GM21390 (cell line): Measurements from ENCODE around the gene LSM2.

Source experiments
- ATAC-seq: cut with Tn5 transposase; IDR thresholded peaks from one replicate; pipeline ENCODE4 v1.9.1; 2021; ENCODE audit not compliant: unreplicated experiment

Gene LSM2

DNA sequence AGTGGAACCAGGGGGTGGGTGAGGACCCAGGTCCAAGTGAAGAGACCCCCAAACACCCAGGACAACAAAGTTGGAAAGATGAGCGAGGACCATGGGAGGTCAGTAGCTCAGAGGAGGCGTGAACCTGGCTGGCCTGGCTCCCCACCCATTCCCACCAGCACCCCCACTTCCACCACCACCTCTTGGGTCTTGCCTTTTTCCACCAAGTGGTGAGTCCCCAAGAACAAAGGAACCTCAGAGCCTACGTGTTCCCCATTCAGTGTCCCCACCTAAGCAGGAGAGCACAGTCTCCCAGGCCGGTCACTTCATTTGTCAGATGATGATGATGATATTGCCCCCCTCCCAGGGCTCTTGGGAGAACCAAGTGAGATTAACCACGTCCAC lies 29.1 kb downstream of the LSM2 start:
- ATAC-seq, result no peak

DNA sequence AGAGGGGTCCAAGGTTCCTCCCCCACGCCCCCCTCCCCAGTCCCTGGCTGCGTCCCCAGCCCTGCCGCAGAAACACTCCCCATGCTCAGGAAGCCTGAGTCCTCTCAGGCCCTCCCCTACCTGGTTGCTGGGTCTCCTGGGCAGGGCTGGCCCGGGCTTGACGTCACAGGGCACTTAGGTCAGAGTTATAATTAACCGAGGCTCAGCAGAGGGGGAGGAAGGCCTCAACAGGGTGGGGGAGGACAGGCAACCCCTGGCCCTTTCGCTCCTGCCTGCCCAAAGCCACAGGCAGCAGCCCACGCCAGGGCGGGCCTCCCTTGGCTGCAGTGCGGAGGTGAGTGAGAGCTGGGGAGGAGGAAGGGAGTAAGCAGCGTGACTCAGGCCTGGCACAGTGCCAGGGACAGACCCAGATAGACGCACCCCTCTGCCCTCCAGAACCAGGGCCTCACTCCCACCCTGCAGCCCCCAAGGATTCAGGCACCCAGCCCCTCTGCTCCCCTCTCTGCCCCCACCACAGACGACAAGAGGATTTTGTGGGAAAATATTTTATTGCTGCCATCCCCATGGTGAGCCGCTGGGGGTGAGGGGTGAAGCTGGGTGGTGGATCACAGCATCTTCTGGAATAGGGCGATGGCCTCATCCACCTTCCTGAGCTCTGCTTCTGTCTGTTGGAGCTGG lies 29.6 kb downstream of the LSM2 start, which contains the start of gene VWA7:
VWA7 (minus strand) TSS at position 340 of the 678 bp plus-strand sequence. CDS start 549 bp downstream, outside the sequence.
- no peak for ATAC-seq

- no peak for ATAC-seq
Observed at GRCh38 chr6:31776485-31776988, 30.2 kb downstream of the LSM2 start.

DNA sequence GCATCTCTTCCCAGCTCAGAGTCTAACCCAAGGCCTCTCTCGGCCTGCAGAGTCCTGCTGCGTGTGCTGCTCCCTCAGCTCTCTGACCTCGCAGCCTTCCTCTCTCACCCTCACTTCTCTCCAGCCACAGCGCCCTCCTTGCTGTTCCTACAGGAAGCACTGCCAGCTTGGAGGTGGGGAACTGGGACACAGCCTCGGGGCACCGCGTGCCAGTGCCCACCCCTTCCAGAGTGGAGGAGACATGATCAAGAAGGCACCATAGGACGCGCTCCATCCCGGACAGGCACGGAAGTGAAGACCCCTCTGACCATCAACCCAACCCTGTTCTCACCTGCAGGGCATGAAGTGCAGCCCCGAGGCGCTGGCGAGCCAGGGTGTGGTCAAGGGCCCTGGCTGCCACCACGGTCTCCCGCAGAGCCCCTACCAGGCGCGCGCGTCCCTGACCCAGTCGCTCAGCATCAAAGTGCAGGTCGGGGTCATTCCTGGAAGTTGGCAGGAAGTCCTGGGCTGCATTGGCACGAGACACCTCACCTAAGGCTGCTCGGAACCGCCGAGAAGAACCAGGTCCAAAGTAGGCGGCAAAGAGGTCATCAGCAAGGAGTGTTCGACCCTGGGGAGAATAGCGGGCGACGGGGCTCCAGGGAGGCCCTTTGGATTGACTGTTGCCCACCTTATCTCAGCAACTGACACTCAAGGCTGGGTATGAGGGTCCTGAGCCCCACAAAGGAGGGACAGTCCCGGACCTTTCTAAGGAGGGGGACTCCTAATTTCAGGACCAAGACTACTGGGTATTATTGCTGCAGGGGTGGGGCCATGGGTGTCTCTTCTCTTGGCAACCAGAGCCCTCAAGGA lies 30.9 kb downstream of the LSM2 start:
- no peak for ATAC-seq

GRCh38 chr6:31775184-31775583 lies 31.6 kb downstream of the LSM2 start:
- no peak for ATAC-seq

GRCh38 chr6:31771992-31772358 lies 34.8 kb downstream of the LSM2 start:
- ATAC-seq, result no peak

DNA sequence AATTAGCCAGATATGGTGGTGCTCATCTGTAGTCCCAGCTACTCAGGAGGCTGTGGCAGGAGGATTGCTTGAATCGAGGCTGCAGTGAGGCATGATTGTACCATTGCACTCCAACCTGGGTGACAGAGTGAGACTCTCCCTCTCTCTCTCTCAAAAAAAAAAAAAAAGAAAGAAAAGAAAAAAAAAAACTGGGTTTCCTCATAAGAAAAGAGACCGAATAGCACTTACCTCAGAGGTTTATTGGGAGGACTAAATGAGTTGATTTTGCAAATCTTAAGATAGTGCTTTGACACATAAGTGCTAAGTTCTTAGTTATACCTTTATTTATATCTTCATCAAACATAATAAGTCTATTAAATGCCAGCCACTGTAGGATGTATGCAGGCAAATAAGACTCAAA lies 35.9 kb downstream of the LSM2 start:
- no peak for ATAC-seq

- ATAC-seq, result no peak
Observed at GRCh38 chr6:31769684-31770371, 36.9 kb downstream of the LSM2 start.

GRCh38 chr6:31768363-31769257 lies 38.2 kb downstream of the LSM2 start:
- ATAC-seq, result no peak

GRCh38 chr6:31767096-31767645 lies 39.6 kb downstream of the LSM2 start:
- ATAC-seq, result no peak

DNA sequence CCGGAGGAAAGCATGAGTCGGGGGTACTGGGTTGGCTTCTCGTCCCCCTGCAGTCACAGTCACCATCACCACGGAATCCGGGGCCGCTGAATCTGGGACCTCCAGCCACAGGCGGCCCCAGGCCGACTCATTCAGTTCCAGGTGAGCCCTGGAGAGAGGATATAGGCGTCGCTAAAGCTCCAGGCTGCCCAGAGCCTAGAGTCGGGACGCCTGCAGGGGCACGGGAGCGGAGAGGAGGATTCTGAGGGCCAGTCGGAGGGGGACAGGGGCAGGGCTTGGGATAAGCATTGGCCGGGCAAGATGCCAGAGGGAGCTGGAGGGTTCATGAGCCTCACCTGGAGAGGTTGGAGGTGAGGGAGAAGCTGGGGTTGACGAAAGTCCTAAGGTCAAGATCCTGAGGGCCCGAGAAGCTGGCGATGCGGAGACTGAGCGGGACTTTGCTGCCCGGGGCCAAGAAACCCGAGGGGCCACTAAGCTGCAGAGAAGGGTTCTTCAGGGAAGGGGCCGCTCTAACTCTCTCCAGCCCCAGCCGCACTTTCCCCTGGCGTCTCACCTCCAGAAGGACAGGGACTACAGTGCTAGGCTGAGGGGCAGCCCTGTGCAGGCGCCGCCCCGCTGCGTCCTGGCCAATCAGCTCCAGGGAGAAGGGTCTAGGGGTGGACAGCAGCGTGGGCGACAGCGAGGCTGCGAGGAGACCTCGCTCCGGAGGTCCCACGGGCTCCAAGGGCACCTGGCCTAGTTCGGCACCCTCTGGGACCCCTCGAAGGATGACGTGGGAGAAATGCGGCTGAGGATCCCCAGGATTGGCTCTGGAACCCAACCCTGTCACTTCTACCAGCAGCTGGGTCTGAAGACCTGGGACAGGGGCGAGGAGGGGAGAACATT lies 40.6 kb downstream of the LSM2 start:
- ATAC-seq, result no peak

DNA sequence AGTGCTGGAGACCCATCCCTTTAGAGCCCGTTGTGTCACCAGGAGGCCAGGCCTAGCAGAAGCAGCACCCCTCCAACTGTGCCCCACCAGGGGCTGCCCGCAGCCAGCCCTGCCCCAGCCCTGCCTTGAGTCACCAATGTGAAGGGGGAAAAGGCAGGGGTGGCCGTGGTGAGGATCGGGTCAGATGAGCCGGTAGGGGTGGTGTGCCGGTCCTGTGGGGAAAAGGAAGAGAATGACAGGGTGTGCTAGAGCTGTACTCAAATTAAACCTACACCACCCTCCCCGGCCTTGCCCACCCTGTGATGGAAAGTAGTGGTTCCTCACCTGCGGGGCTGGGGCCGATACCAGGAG lies 41.2 kb downstream of the LSM2 start:
- no peak for ATAC-seq

DNA sequence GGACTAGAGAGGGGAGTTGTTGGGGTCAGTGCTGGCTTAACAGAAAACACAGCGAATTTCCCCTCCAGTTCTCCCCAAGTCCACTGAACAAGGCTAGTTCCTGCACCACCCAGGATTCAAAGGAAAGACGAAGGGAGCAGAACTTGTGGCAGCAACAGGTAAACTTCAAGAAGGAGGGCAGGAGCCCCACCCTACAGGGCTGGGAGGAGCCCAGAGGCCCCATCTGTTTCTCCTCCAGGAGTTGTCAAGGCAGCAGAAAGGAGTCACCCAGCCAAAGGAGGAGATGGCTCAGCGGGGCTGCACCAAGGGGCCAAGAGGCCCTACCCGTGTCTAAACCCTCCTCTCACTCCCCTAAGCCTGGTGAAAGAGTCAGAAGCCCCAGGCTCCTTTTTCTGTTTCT lies 42.6 kb downstream of the LSM2 start:
- ATAC-seq, result no peak

GRCh38 chr6:31763619-31763940 lies 43.2 kb downstream of the LSM2 start:
- ATAC-seq, result no peak

GRCh38 chr6:31762878-31763618 lies 43.7 kb downstream of the LSM2 start:
- no peak for ATAC-seq

GRCh38 chr6:31762356-31762755 lies 44.4 kb downstream of the LSM2 start, which contains the start of gene SAPCD1:
Gene SAPCD1 (plus strand): TSS chr6:31762656. CDS start chr6:31763055, 399 bp downstream.
- ATAC-seq, result no peak

DNA sequence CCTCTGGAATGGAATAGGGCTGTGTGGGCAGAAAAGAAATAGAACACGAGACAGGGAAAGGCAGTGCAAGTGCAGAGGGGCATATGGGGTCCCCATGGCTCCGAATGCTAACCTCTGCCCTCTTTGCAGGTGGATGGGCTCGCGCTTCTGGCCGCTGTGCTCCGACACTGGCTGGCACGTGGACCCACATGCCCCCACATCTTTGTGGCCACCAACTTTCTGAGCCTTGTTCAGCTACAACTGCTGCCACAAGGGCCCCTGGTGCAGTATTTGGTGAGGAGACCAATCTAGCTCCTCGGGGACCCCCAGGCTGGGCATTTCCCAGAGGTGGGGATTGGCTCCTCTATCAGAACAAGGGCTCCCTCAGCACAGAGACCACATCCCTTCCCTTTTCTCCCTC lies 45.4 kb downstream of the LSM2 start:
- ATAC-seq, result no peak

DNA sequence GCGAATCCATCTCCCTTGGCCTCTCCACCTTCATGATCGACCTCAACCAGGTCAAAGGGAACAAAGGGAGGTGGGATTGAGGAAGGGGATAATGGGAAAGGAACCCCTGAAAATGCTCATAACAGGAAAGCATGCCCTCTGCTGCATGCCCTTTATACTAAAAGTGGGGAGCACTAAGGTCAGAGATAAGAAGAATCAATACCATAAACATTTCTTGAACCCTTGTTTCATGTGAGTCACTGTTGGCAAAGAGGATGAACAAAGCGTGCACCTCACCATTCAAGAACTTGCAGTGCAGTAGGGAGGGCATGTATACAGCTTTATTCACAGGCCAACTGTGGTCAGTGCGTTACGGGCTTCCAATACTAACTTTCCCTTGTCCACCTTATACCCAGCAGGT lies 46.0 kb downstream of the LSM2 start:
- no peak for ATAC-seq

GRCh38 chr6:31758281-31758680 lies 48.5 kb downstream of the LSM2 start:
- ATAC-seq, result no peak
